HUES64 (cell line): ENCODE data around the gene LINC00632.

Experiments used
- H3K27ac ChIP-seq: 2 replicates; pipeline ENCODE4 v1.7.0; 2013; ENCODE audit warnings: low read depth, low read length, inconsistent platforms
- H3K27me3 ChIP-seq: 2 replicates; pipeline ENCODE4 v1.6.1; 2013; ENCODE audit warnings: mild to moderate bottlenecking, low read length; ENCODE audit not compliant: insufficient read depth
- H3K36me3 ChIP-seq: 2 replicates; pipeline ENCODE4 v1.6.1; 2013; ENCODE audit warnings: mild to moderate bottlenecking, low read length; ENCODE audit not compliant: insufficient read depth
- H3K4me1 ChIP-seq: 2 replicates; pipeline ENCODE4 v1.6.1; 2013; ENCODE audit warnings: mild to moderate bottlenecking, low read length, moderate library complexity; ENCODE audit not compliant: insufficient read depth
- H3K4me3 ChIP-seq: 2 replicates; pipeline ENCODE4 v1.5.1; 2013; ENCODE audit warnings: mild to moderate bottlenecking, low read length, moderate library complexity
- H3K9ac ChIP-seq: 2 replicates; pipeline ENCODE4 v1.6.1; 2013; ENCODE audit warnings: mild to moderate bottlenecking, low read depth, low read length
- H3K9me3 ChIP-seq: 2 replicates; pipeline ENCODE4 v1.6.1; 2013; ENCODE audit warnings: low read depth, low read length; ENCODE audit not compliant: insufficient read depth
- WGBS: fragments of 150-250, 120-280 bp; methylation state at CpG from one replicate; pipeline ENCODE4 v1.1.7; 2013; ENCODE audit warnings: missing lambda C conversion rate; 5-methylcytosine and 5-hydroxymethylcytosine counted together

The LINC00632 gene

DNA sequence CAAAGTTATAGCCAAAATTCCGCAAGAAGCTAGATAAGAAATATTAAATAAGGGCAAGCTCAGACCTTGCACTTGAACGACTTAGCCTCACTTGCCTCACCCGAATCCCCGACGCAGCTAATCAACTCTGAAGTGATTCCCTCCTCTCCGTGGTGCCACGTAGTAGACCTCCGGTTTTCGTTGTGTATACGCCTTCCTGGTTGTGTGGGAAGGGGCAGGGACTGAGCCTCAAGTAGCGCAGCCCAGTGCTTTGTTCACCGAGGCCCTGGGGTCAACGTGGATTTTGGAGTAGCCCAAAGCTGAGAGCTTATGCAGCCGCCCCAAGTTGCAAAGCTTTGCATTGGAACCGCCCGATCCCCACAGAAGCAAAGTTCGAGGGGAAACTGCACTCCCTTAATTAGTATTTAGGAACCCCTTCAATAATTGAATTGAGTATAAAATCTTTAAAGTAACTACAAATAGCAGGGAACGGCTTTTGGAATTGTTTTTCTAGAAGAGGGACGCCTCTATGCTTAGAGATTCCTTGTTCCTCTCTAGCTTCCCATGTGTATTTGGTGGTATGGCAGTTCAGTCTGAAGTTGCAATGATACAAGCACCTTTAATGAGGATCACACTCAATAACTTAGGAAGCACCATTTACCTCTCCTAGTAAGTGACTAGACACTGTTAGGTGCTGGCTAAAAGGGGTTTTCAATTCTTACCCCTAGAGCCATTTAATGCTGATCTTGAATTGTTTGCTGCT is 55.7 kb downstream of the LINC00632 start:
- Histone ChIP-seq H3K4me3 (peak overlapping the region; percentile 67), H3K27me3 (peaks cover 14% of the 10 kb centered on the region), H3K36me3 (no peaks in the 10 kb centered on the region), H3K27ac (no peak overlapping the region), H3K4me1 (peaks cover 2% of the 10 kb centered on the region; the same call in 1 of the 2 replicates), H3K9me3 (no peaks in the 10 kb centered on the region), H3K9ac (peak overlapping the region; percentile 59)
- WGBS: 0% methylated on average over 13 of the region's 19 CpGs

DNA sequence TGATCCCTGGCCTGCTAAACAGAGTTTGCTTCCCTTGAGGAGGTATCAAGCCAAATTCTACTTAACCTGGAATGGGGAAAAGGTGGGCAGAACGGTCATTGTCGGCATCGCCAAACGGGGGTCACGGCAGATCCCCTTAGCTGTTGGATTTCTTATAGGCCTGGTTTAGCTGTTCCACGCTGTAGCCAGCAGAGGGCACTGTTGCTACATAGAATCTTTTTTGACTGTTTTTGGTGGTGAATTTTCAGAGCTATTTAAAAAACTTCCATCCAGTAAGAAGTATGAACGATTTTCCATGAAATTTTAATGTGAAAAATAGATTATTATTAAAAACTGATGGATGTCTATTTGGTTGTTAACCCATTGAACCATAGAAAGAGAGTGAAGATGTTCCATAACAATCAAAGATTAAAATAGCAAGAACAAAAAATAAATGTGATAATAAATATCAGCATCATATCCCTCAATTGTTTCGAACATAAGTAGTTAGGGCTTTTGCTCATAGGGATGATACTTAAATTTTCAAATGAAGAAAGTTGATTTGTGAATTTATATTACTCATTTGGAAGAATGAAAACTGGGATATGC is 56.6 kb downstream of the LINC00632 start:
- Histone ChIP-seq H3K9me3 (no peaks in the 10 kb centered on the region), H3K27me3 (peaks cover 14% of the 10 kb centered on the region), H3K27ac (no peak overlapping the region), H3K4me3 (peak overlapping the region; percentile 67), H3K9ac (no peak overlapping the region), H3K36me3 (no peaks in the 10 kb centered on the region), H3K4me1 (peaks cover 2% of the 10 kb centered on the region; the same call in 1 of the 2 replicates)
- 1% methylated on average over 6 of the region's 8 CpGs for WGBS

DNA sequence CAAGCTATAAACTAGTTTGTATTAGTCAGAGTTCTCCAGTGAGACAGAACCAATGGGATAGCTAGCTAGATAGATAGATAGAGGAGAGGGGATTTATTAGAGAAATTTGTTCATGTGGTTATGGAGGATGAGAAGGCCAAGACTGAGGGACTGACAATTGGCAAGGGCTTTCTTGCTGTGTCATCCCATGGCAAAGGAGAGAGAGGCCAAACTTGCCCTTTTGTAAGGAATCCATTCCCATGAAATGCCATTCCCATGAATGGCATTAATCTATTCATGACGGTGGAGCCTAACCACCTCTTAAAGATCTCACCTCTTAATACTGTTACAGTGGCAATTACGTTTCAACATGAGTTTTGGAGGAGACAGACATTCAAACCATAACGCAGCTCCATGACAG is 58.1 kb downstream of the LINC00632 start:
- Histone ChIP-seq H3K36me3 (peaks cover 3% of the 10 kb centered on the region; the same call in 1 of the 2 replicates), H3K27ac (no peak overlapping the region), H3K4me3 (no peak overlapping the region), H3K9me3 (no peaks in the 10 kb centered on the region), H3K4me1 (no peaks in the 10 kb centered on the region; the same call in 1 of the 2 replicates), H3K9ac (no peak overlapping the region), H3K27me3 (peaks cover 14% of the 10 kb centered on the region)
- 86% methylated on average over 3 of the region's 3 CpGs for WGBS

DNA sequence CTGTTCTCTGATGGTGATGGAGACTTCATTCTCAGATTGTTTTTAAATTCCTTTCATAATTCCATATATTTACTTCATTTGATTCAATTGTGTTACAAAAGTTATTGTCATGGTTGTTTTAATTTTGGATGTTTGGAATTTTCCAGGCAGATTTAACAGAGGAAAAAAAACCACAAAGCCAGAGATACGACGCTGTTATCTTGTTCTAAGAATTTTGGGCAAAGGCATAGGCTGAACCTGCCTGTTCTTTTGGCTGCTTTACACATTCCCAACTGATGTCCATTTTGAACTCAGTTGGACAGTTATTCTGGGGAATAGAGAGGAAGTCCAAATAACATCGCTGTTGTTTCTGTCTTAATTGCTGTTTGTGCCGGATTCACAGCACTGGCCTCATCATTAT is 65.7 kb downstream of the LINC00632 start:
- WGBS: 100% methylated on average over 4 of the region's 4 CpGs
- H3K4me3 ChIP-seq: no peak overlapping the region

DNA sequence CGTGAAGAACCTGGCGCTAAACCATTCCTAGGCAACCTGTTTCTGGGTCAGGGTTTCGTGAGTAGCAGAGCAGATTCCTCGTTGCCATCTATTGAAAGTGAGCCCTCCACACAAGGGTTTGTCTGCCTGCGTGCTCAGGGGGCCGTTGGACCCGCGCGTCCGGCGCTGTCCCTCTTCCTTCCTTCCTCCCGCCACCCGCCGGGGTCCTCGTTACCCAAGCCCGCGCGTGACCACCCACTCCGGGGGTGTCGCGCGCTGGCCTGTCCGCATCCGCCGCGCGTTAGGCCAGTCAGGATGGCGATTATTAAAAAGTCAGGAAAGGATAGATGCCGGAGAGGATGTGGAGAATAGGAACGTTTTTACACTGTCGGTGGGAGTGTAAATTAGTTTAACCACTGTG is 66.8 kb downstream of the LINC00632 start:
- H3K4me1 ChIP-seq: no peaks in the 10 kb centered on the region
- no peaks in the 10 kb centered on the region for H3K9me3 ChIP-seq
- WGBS: 97% methylated on average over 30 of the region's 31 CpGs
- no peak overlapping the region for H3K27ac ChIP-seq
- H3K4me3 ChIP-seq: no peak overlapping the region
- no peak overlapping the region for H3K9ac ChIP-seq
- peaks cover 3% of the 10 kb centered on the region; the same call in 1 of the 2 replicates for H3K36me3 ChIP-seq
- no peaks in the 10 kb centered on the region for H3K27me3 ChIP-seq

More for the DNA sequence above, 65.7 kb downstream of the LINC00632 start:
- no peaks in the 10 kb centered on the region for H3K9me3 ChIP-seq
- peaks cover 3% of the 10 kb centered on the region; the same call in 1 of the 2 replicates for H3K36me3 ChIP-seq
- H3K27me3 ChIP-seq: no peaks in the 10 kb centered on the region
- H3K4me1 ChIP-seq: no peaks in the 10 kb centered on the region
- no peak overlapping the region for H3K9ac ChIP-seq
- no peak overlapping the region for H3K27ac ChIP-seq

DNA sequence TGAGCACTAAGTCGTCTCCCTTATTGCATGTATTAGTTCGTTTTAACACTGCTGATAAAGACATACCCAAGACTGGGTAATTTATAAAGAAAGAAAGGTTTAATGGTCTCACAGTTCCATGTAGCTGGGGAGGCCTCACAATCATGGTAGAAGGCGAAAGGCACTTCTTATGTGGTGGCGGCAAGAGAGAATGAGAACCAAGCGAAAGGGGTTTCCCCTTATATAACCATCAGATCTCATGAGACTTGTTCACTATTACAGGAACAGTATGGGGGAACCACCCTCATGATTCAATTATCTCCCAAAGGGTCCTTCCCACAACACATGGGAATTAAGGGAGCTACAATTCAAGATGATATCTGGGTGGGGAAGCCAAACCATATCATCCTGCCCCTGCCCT is 85.1 kb downstream of the LINC00632 start:
- no peak overlapping the region for H3K4me3 ChIP-seq
- H3K9me3 ChIP-seq: no peaks in the 10 kb centered on the region
- no peaks in the 10 kb centered on the region for H3K36me3 ChIP-seq
- H3K27me3 ChIP-seq: no peaks in the 10 kb centered on the region
- no peak overlapping the region for H3K9ac ChIP-seq
- H3K4me1 ChIP-seq: no peaks in the 10 kb centered on the region
- 100% methylated on average over 3 of the region's 5 CpGs for WGBS
- H3K27ac ChIP-seq: no peak overlapping the region

DNA sequence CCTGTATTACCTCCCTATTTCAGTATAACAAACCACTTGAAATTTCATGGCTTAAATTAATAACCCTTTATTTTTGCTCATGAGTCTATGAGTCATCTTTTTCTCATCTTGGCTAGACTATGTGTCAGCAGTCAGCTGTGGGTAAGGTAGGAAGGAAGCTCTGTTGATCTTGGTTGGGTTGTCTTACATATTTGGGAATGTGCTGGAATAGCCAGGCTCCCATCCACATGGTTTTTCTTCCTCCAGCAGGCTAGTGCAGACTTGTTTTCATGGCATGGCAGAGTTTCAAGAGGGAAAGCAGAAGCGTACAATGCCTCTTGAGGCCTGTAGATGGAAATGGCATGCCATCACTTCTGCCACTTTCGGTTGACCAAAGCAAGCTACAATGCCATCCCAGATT is 89.7 kb downstream of the LINC00632 start:
- 98% methylated on average over 2 of the region's 2 CpGs for WGBS
- Histone ChIP-seq H3K36me3 (no peaks in the 10 kb centered on the region), H3K9me3 (no peaks in the 10 kb centered on the region), H3K27ac (no peak overlapping the region), H3K27me3 (no peaks in the 10 kb centered on the region), H3K4me1 (no peaks in the 10 kb centered on the region), H3K9ac (no peak overlapping the region), H3K4me3 (no peak overlapping the region)

DNA sequence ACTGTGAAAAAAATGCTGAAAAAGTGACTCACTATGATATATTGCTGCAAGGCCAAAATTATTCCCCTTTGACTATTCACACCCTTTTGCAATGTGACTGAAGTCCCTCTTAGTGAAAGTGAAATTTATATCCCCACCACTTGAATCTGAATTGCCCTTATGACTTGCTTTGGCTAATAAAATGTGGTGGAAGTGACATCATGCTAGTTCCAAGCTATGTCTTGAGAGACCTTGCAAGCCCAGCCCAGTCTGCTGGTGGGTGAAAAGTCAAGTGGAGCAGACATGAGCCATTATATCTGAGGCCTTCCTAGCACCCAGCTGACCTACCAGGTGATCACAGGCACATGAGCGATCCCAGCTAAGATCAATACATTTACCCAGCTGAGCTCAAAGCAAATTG is 94.7 kb downstream of the LINC00632 start:
- WGBS: no CpG with 5 or more reads among the region's 1 CpG
- Histone ChIP-seq H3K27me3 (no peaks in the 10 kb centered on the region), H3K4me1 (no peaks in the 10 kb centered on the region)

DNA sequence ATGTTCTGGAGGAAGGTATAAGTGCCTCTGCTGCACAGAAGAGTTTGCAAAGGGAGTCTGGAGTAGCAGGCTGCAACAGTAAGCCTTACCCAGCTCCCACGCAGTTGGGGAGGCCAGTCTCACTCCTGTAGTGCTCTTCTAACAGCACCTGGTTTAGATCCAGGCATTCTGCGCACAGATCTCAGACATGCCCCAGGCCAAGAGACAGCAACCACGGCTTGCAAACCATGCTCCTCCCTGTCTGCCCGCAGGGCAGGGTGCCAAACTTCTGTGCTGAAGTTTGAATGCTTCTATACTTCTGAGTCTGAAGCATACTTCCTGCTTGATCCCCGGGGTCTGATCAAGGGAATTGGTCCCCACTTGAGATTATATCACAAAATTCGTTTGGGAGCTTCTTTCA is 106.3 kb downstream of the LINC00632 start:
- H3K4me1 ChIP-seq: 0 out of 2 replicates have a peak, but pooled peaks cover 2% of the 10 kb centered on the region
- no peaks in the 10 kb centered on the region for H3K27me3 ChIP-seq
- H3K9ac ChIP-seq: no peak overlapping the region
- H3K9me3 ChIP-seq: 0 out of 2 replicates have a peak, but pooled peaks cover 7% of the 10 kb centered on the region
- H3K36me3 ChIP-seq: no peaks in the 10 kb centered on the region
- no peak overlapping the region for H3K4me3 ChIP-seq
- WGBS: 91% methylated on average over 6 of the region's 6 CpGs
- H3K27ac ChIP-seq: no peak overlapping the region

More for the DNA sequence above, 94.7 kb downstream of the LINC00632 start:
- Histone ChIP-seq H3K4me3 (no peak overlapping the region), H3K9me3 (no peaks in the 10 kb centered on the region), H3K27ac (no peak overlapping the region), H3K9ac (no peak overlapping the region), H3K36me3 (no peaks in the 10 kb centered on the region)

DNA sequence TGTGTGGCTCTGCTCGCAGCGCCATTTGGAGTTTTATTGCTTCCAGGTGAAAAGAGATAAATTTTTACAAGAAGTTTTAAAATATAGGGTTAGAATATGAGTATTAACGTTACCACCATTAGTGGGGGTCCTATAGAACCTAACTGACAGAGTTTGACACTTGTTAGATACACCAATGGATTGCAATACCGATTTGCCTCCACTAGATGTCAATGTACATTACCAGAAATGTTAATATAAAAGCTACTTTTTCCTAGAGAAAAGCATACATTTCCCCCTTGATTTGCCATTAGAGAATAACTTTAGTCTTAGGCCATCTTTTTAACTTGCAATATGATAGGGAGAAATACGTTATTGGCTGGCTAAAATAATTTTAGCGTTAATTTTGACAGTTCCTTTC is 108.4 kb downstream of the LINC00632 start:
- Histone ChIP-seq H3K9me3 (no peaks in the 10 kb centered on the region), H3K4me1 (0 out of 2 replicates have a peak, but pooled peaks cover 4% of the 10 kb centered on the region), H3K9ac (no peak overlapping the region), H3K27ac (no peak overlapping the region), H3K27me3 (no peaks in the 10 kb centered on the region), H3K4me3 (no peak overlapping the region), H3K36me3 (no peaks in the 10 kb centered on the region)
- 46% methylated on average over 2 of the region's 6 CpGs for WGBS

DNA sequence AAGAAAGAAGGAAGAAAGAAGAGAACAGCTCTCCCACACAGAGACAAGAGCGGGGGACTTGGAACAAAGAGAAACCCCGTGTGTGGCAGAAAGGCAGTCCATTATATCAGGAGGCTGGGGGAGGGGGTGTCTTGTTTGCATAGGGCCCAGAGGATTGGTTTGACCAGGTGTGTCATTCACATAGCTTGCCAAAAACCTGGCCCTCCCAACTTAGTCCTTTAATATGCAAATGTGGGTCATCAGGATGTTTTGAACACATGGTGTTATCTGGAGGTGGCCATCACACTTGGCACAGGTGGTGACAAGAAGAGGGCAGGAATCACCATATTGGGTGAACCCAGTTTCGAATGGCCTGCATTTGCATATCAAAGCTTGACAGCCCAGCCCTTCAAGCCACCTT is 111.7 kb downstream of the LINC00632 start:
- 0 out of 2 replicates have a peak overlapping the region, but pooled peaks have one; percentile 44 for H3K9ac ChIP-seq
- H3K4me1 ChIP-seq: 0 out of 2 replicates have a peak, but pooled peaks cover 4% of the 10 kb centered on the region
- 33% methylated on average over 2 of the region's 3 CpGs for WGBS
- H3K4me3 ChIP-seq: peak overlapping the region; percentile 8; the same call in 1 of the 2 replicates
- H3K9me3 ChIP-seq: no peaks in the 10 kb centered on the region
- H3K27ac ChIP-seq: peak overlapping the region; percentile 78; the same call in 1 of the 2 replicates
- no peaks in the 10 kb centered on the region for H3K27me3 ChIP-seq
- no peaks in the 10 kb centered on the region for H3K36me3 ChIP-seq
